D721Med (cell line): ENCODE results near the gene COL15A1.

Source experiments
- DNase-seq: peaks from one replicate; pipeline ENCODE4 v3.0.0; 2011; ENCODE audit warnings: low spot score; ENCODE audit not compliant: insufficient read length
- FAIRE-seq: peaks from 2 replicates; lab custom pipeline; 2011; peaks lifted over from hg19 to GRCh38; lab: Jason Lieb, UNC
- TF ChIP-seq, protein P1 (sequence below): IDR thresholded peaks from 2 replicates; pipeline ENCODE4 v1.5.1; 2012; ENCODE audit warnings: mild to moderate bottlenecking, control low read depth; ENCODE audit not compliant: insufficient read depth; ENCODE audit errors: missing control alignments

COL15A1 gene

GRCh38 chr9:98933185-98933584, 10.5 kb upstream of the COL15A1 start:
- FAIRE-seq, result no peak
- TF ChIP-seq, protein P1, sequence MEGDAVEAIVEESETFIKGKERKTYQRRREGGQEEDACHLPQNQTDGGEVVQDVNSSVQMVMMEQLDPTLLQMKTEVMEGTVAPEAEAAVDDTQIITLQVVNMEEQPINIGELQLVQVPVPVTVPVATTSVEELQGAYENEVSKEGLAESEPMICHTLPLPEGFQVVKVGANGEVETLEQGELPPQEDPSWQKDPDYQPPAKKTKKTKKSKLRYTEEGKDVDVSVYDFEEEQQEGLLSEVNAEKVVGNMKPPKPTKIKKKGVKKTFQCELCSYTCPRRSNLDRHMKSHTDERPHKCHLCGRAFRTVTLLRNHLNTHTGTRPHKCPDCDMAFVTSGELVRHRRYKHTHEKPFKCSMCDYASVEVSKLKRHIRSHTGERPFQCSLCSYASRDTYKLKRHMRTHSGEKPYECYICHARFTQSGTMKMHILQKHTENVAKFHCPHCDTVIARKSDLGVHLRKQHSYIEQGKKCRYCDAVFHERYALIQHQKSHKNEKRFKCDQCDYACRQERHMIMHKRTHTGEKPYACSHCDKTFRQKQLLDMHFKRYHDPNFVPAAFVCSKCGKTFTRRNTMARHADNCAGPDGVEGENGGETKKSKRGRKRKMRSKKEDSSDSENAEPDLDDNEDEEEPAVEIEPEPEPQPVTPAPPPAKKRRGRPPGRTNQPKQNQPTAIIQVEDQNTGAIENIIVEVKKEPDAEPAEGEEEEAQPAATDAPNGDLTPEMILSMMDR, result no peak
- DNase-seq, result no peak

GRCh38 chr9:98933890-98934289, 9.8 kb upstream of the COL15A1 start:
- TF ChIP-seq, protein P1, result no peak
- DNase-seq (no peak), FAIRE-seq (no peak)

DNA sequence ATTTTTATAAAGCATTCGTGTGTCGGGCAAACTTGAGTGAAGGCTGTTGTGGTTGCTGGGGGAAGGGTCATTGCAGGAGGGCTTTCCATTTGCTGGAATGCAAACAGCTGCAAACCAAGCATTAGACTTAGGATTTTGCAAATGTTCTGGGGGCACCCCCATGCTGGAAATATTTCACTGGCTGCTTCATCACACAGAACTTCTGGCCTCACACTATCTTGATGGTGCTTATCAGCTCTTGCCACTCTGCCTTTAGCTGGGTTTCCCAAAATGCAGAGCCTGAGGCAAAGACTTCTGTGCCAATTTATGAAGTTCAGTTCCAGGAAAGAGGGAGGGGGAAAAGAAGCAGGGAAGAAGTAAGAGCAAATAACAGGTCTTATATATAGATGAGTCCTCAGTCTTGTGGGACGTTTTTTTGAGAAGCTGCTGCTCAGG, 8.6 kb upstream of the COL15A1 start:
- TF ChIP-seq, protein P1, result no peak
- no peak for DNase-seq
- FAIRE-seq, result no peak

GRCh38 chr9:98940276-98940675, 3.4 kb upstream of the COL15A1 start:
- TF ChIP-seq, protein P1, result no peak
- DNase-seq, result no peak
- no peak for FAIRE-seq

DNA sequence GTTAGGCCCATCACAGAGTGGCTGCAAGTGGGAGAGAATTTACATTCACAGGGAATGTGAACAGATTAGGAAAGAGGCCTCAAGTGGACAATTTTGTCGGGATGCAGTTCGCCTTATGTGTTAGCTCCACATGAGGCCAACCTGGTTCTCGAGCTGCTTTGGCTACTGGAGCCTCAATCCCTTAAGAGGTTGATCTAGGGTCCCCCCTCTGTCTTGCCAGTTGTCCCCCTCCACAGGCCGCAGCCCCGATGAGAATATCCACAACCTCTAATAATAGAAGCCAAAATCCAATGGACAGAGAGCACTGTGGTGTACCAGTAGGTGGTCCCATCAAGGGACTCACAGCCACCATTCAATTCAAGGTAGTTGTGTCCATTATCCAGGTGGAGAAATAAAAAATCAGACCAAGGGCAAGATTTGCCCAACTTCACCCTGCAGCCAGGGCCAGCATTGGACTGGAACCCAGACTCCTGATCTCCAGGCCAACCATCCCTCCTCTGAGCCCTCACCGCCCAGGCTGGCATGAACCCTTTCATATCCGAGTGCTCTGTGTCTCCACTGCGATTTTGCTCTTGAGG, 1.7 kb upstream of the COL15A1 start:
- FAIRE-seq (no peak), DNase-seq (no peak)
- TF ChIP-seq, protein P1, result no peak

- FAIRE-seq (no peak), DNase-seq (no peak)
- TF ChIP-seq, protein P1, result no peak
Measured at GRCh38 chr9:98942906-98943681, 613 bp upstream of the COL15A1 start.
